GM19452 (cell line): ENCODE data around the gene IL1F10.

Experiments
- ATAC-seq: cut with Tn5 transposase; IDR thresholded peaks from one replicate; pipeline ENCODE4 v1.9.1; 2021; ENCODE audit not compliant: unreplicated experiment

Gene IL1F10

DNA sequence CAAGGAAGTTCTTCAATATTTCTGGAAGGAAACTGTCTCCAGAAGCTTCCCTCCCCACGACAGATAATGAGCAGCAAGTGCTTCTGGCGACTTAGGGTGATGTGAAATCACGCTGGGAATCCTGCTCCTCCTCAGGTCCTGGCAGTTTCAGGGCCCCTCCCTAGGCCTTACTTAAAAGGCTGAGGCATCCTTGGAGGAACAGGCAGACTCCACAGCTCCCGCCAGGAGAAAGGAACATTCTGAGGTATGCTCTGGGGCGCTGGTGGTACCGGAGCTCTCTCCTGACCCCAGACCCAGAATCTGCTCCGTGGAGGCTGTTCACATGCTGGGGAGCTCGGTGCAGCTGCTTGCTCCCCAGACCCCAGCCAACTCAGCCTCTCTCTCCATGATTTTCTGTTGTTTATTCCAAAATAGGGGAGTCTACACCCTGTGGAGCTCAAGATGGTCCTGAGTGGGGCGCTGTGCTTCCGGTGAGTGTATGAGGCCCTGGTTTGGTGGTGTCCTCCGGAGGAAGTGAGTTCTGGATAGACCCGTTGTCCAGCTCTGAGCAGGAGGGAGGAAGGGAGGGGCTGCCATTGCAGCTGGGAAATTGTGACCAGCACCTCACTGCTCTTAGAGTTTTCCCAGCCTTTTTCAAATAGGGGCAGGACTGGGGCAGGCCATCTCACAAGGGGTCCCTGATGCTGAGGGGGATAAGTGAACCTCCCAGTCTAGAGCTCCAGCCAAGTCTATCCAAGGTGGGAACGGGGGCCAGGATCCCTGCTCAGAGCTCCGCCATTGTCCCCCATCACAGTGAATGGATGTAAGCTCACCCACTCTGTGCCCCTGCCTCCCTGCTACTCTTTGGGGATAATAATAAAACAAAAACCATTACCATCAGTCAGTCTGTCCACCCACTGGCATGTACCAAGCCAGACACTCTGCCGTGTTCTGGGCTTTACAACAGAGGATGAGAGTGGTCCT, 8.5 kb upstream of the IL1F10 start, which contains the start of gene IL36RN:
IL36RN (plus strand) TSS at position 201 of the 963 bp plus-strand sequence; CDS start at position 442, 241 bp downstream.
- ATAC-seq, result no peak

DNA sequence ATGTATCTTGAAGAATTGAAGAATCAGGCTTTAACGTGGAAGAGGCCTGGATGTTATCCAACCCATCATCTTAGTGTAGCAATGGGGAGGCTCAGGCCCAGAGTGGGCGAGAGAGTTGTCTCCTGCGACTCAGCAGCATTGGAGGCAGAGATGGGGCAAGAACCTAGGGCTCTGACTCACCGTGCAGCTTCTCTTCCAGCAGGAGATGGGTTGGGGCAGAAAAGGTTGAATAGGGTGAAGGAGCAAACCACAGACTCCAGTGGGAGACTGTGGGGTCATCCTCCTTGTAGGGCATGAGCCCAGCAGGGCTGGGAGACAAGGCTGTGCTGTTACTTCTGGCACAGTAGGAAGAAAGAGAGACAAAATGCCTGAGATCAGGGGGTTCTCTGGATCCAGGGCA, 7.4 kb upstream of the IL1F10 start:
- no peak for ATAC-seq

DNA sequence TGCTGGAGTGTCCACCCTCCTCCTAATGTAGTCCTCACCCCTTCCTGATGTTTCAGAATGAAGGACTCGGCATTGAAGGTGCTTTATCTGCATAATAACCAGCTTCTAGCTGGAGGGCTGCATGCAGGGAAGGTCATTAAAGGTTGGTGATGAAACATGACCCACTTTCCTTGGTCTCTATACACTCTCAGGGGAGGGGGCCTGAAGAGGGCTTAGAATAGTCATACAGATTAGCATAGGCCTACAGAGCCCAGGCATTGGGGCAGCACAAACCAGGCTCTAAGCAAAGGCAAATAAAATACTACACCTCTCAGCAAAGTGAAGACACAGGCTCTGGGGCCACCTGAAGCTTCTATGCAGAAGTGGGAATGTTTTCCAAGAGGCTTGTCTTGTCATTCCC, 7.0 kb upstream of the IL1F10 start:
- no peak for ATAC-seq

DNA sequence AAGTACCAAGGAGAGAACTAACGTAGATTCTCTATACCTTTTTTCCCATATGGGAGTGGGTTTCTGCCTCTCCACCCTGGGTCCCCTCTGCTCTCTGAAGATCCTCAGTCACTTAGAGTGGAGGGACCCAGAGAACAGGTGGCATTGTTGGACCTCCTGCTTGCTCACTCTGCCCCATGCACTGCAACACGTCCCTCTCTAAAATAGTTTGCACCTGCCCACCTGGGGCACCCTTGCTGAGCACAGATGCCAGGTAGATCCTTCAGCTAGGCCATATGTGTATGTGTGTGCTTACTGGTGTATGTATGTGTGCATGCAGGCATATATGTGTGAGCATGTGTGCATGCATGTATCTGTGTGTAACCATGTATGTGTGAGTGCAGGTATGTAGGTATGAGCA, 6.5 kb upstream of the IL1F10 start:
- no peak for ATAC-seq

DNA sequence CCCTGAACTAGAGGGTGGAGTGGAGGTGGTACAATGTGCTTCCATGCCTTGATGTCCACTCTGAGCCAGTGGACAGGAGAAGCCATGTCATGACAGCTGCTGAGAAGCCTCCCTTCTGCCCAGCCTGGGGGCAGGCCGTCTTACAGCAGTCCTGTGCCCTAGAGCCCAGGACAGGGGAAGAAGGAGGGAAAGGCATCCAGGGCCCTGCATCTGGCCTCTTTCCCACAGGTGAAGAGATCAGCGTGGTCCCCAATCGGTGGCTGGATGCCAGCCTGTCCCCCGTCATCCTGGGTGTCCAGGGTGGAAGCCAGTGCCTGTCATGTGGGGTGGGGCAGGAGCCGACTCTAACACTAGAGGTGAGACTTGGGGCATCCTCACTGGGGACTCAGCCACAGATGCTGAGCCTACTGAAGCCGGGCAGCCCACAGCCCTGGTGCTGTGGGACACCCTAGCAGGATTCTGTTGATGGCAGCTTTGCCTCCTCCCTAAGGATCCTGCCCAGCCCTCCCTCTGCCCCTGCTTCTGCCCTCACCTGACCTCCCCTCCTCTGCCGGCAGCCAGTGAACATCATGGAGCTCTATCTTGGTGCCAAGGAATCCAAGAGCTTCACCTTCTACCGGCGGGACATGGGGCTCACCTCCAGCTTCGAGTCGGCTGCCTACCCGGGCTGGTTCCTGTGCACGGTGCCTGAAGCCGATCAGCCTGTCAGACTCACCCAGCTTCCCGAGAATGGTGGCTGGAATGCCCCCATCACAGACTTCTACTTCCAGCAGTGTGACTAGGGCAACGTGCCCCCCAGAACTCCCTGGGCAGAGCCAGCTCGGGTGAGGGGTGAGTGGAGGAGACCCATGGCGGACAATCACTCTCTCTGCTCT, 5.6 kb upstream of the IL1F10 start:
- no peak for ATAC-seq

DNA sequence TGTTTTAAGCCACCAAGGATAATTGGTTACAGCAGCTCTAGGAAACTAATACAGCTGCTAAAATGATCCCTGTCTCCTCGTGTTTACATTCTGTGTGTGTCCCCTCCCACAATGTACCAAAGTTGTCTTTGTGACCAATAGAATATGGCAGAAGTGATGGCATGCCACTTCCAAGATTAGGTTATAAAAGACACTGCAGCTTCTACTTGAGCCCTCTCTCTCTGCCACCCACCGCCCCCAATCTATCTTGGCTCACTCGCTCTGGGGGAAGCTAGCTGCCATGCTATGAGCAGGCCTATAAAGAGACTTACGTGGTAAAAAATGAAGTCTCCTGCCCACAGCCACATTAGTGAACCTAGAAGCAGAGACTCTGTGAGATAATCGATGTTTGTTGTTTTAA, 3.5 kb upstream of the IL1F10 start:
- no peak for ATAC-seq

DNA sequence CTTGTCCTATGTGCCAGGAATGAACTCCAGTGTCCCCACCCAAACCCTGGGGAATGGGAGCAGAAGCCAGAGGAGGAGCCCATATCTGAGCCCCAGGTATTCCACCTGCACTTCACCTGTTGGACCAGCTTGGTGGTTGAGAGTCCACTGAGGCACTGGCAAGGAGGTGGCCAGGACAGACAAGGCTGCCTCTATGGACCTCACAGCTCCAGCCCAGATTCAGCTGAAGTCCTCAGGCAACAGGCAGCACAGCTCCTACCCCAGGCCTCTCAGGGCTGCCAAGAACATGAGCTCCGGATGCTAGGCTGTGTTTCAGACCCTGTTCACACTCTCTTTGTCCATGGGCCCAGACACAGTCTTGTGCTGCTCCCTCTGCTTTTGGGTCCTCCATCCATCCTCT, 2.9 kb upstream of the IL1F10 start:
- ATAC-seq, result no peak

DNA sequence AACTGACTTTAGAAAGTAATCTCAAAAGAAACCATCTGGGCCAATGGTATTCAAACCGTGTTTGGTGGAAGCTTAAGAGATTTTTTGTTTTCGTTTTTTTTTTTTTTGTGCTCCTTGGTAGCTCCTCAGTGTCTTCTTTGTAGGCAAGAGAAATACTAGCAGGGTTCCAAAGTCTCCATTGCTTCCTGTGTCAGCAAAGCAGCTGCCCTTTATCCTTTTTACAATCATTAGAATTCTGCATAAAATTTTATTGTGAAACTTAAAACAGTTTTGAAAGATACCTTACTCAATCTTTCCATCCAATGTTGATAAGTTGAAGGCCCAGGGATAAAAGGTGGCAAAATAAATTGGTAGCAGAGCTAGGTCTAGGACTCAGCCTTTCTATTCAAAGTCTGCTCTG, 479 bp downstream of the IL1F10 start:
- no peak for ATAC-seq

DNA sequence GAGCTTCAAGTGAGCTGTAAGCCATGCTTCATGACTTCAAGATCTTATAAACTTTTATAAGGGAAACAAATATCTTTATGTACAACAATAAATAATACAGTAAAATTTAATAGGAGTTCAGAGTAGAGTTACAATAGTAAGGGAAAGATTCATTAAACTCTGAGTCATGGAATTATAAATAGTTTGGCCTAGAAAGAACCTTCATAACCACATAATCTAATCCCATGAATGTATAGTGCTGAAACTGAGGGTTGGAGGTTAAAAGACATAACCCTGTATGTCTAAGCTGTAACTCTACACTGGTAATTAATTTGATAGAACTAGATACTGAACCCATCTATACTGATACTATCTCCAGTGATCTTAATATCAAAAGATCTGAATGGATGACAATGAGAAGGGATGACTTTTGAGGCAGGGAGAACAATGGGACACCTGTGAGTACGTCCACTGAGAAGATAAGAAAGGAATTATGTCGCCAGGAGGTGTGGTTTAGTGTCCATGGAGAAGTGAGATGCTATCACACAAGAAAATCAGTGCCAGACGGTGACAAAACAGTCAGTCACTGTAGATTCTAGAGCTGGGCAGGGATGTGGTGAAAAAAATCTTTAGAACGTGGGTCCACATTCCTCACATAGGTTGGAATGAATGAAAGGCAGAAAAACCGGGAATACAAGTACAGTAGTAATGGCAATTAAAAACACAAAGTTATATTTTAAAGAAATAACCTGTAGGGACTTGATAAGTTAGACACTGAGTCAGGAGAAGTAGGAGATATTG, 1.1 kb downstream of the IL1F10 start:
- no peak for ATAC-seq

DNA sequence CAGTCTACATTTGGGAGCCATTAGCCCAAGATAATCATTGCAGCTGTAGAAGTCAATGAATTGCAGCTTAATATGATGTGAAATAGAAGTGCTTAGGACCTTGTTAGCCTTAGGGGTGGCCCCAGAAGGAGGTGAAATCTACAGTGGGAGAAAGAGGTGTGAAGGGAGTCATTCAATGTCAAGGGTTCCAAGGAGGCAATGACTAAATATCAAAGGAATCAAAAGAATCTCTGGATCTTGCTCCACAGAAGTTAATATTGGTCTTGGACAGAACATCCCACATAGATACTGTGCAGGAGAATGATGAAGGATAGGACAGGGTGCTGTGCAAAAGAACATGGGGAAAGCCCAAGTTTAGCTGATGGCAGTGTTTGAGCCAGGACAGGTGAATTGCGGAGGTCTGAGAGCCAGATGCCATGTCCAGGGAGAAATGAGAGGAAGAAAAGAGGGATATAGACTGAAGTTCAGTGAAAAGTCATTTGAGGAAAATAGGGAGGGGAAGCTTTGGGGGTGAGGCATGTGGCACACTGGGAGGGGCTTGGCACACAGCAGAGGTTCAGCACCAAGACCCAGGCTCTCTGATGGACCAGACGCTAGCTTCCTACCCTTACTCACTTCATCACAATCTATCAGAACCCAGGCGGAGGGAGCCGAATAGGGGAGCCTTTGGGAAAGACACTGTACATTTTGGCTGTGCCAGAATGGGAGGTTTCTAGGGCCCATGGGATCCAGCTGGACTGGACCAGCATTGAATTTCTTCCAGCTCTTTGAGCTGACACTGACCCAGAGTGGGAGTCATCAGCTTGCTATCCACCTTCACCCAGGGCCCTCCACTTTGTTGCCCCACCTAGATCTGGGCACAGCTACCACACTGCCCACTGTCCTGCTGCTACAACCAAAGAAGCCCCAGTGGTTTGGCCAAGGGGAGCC, 2.2 kb downstream of the IL1F10 start:
- no peak for ATAC-seq

DNA sequence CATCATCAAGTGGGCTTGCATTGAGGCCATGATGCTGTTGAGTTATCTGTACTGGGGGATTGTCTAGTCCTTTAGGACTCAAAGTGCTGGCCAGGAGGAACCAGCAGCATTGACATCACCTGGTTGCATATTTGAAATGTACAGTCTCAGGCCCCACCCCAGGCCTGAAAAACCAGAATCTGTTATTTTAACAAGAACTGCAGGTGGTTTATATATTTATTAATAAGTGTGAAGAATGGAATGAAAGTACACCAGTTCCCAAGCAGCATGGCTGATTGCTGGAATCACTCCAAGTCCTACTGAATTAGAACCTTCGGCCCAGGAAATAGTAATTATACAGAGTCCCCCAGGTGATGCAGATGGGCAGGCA, 2.8 kb downstream of the IL1F10 start:
- no peak for ATAC-seq

DNA sequence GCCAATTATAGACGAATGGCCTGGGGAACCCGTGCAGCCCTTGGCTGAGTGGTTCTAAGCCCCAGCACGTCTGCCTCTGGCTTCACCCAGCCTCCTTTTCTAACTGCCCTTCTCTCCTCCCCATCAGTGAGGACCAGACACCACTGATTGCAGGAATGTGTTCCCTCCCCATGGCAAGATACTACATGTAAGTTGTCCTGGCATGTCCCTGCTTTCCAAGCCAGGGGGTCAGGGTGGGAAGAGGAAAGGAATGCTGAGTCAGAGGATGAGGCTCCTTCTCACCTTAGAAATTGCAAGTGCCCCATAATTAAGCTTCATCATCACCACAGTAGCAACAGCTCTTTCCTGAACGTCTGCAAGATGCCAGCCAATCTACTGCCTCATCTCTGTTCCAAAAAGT, 4.8 kb downstream of the IL1F10 start:
- ATAC-seq, result no peak

DNA sequence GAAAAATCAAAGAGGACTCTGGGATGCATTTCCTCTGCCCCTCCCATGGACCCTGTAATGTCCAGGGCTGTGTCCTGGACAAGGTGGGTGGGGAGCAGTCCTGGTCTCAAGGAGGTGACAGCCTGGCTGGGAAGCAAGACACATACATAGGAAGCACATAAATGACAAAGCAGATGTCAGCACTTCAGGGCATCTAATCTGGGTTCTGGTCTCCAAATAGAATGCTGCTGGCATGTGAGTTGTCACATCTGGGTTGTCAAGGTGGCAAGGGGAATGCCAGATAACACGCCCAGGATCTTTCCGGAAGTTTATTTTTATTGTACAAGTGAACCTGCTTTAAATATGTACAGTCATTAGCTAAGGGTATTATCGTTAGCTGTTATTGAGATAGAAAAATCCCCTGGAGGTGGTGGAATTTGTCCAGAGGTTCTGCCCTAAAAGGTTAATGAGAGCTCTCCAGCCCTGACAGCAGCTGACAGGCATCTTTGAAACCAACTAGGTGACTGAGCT, 5.6 kb downstream of the IL1F10 start:
- ATAC-seq, result no peak

DNA sequence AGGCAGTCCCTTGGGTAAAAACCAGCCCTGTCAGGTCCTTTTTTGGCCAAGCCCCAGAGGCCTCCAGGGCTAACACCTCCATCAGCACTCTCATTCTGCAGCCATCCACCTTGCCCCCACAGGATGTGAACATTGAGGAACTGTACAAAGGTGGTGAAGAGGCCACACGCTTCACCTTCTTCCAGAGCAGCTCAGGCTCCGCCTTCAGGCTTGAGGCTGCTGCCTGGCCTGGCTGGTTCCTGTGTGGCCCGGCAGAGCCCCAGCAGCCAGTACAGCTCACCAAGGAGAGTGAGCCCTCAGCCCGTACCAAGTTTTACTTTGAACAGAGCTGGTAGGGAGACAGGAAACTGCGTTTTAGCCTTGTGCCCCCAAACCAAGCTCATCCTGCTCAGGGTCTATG, 7.3 kb downstream of the IL1F10 start:
- ATAC-seq, result no peak

DNA sequence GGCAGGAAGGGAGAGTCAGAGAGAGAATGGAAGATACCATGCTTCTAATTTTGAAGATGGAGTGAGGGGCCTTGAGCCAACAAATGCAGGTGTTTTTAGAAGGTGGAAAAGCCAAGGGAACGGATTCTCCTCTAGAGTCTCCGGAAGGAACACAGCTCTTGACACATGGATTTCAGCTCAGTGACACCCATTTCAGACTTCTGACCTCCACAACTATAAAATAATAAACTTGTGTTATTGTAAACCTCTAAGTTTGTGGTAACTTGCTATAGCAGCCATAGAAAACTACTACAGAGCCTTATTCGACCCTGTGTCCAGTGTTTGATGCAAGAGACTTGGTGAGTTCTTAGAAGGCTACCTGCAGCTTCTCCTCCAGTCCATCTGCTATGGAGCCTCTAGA, 7.8 kb downstream of the IL1F10 start:
- ATAC-seq, result no peak

DNA sequence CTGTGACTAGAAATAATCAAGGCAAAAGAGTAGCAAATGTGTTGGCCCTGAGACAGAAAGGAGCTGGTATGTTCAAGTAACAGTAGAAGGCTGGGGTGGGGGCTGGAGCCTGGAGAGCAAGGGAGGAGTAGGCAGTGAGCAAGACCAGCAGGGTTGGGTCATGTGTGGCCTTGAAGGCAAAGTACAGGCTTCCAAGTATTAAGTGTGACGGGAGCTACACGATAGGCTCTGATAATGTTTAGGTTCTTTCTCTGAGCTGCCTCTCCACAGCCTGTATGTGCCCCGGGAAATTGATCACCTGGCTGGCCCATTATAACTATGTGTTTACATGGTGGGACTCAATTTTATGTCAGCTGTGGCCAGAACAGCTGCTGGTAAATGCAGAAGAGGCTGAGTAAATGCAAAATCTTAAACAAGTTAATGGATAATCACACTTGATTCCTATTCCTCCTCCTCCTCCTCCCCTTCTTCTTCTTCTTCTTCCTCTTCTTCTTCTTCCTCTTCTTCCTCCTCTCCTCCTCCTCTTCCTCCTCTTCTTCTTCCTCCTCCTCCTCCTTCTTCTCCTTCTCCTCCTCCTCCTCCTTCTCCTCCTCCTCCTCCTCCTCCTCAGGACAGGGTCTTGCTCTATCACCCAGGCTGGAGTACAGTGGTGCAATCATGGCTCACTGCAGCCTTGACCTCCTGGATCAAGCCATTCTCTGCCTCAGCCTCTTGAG, 9.3 kb downstream of the IL1F10 start:
- ATAC-seq, result no peak

DNA sequence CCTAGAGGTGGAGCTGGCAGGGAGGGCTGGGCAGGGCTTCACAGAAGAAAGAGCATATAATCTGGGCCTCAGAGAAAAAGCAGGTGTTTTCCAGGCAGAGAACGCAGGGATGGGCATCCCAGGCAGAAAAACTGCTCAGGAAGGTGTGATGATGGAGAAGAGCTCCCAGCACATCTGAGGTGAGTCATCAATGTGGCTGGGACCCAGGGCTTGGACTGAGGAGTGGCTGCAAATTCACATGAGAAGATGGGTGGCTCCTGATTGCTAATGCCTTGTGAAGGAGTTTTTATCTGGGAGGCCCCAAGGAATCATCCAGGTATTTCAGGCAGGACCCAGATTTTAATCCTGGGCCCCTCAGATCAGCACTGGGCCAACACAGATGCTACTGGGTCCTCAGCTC, 10.2 kb downstream of the IL1F10 start:
- ATAC-seq, result no peak

DNA sequence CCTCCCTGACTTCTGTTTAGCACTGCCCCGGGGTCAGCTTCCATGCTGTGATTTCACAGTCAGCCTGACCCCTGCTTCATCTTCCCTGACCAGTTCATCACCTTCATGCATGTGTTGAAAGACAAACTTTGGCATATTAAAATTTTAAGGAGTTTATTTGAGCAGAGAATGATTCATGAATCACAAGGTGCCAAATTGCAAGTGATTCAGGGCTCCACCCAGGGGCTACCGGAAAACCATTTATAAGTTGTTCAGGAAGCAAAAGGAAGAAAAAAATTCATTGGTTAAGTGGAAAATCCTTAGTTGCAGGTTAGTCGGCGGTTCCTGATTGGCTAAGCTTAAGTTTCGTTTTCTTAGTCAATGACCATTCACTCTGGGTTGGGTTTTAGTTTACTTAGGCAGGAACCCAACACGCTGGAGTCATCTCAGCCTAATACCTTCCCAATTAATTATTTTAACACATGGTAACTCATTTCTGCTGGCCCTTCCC, 10.6 kb downstream of the IL1F10 start:
- ATAC-seq, result no peak

DNA sequence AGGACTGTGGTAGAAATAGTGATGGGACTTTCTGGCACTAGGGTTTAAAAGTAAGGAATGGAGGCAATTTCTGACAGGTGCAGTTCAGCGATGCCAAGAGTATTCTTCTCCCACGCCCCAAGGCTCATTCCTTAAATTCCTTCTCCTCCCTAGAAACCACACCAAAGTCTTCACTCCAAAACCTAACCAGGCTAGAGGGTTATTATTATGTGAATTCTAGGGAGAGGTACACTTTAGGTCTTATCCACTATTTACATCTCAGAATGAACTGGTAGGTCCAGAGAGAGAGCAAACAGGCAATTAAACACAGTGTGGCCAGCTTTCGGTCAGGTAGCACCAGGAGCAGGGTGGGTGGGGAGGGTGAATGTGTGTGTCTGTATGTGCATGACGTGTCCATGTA, 11.4 kb downstream of the IL1F10 start:
- no peak for ATAC-seq
